ENCODE results near the gene FXYD4.

DNA sequence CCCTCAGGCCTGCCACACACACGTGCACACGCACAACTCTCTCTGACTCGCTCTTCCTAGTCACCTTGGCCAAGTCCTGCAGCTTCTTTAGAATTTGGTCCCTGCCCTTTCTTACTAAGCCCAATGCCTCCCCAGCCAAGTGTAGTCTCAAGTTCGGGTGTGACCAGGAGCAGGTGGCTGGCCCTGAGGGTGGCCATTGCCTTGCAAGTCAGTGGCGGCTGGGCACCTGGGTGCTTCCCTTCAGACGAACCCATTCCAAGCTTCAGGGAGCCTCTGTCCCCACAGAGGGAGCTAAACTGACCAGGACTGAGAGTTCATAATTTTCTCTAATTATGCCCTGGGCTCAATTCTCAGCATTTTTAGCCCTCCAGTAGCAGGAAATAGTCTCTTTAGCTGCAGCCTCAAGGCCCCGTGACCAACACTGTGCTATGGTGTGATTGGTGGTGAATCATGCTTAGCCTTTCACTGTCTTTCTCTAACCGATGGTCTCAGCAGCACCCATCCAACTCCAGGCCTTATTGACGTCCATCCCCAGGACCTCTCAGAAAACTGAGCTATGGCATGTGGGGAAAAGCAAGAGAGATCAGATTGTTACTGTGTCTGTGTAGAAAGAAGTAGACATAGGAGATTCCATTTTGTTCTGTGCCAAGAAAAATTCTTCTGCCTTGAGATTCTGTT is 34.7 kb upstream of the FXYD4 start:
- TF ChIP-seq, protein P1, sequence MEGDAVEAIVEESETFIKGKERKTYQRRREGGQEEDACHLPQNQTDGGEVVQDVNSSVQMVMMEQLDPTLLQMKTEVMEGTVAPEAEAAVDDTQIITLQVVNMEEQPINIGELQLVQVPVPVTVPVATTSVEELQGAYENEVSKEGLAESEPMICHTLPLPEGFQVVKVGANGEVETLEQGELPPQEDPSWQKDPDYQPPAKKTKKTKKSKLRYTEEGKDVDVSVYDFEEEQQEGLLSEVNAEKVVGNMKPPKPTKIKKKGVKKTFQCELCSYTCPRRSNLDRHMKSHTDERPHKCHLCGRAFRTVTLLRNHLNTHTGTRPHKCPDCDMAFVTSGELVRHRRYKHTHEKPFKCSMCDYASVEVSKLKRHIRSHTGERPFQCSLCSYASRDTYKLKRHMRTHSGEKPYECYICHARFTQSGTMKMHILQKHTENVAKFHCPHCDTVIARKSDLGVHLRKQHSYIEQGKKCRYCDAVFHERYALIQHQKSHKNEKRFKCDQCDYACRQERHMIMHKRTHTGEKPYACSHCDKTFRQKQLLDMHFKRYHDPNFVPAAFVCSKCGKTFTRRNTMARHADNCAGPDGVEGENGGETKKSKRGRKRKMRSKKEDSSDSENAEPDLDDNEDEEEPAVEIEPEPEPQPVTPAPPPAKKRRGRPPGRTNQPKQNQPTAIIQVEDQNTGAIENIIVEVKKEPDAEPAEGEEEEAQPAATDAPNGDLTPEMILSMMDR (IDR thresholded peaks at IDR 0.05; ENCODE audit: insufficient read depth, low read length), result no peak
- TF ChIP-seq, protein P2, sequence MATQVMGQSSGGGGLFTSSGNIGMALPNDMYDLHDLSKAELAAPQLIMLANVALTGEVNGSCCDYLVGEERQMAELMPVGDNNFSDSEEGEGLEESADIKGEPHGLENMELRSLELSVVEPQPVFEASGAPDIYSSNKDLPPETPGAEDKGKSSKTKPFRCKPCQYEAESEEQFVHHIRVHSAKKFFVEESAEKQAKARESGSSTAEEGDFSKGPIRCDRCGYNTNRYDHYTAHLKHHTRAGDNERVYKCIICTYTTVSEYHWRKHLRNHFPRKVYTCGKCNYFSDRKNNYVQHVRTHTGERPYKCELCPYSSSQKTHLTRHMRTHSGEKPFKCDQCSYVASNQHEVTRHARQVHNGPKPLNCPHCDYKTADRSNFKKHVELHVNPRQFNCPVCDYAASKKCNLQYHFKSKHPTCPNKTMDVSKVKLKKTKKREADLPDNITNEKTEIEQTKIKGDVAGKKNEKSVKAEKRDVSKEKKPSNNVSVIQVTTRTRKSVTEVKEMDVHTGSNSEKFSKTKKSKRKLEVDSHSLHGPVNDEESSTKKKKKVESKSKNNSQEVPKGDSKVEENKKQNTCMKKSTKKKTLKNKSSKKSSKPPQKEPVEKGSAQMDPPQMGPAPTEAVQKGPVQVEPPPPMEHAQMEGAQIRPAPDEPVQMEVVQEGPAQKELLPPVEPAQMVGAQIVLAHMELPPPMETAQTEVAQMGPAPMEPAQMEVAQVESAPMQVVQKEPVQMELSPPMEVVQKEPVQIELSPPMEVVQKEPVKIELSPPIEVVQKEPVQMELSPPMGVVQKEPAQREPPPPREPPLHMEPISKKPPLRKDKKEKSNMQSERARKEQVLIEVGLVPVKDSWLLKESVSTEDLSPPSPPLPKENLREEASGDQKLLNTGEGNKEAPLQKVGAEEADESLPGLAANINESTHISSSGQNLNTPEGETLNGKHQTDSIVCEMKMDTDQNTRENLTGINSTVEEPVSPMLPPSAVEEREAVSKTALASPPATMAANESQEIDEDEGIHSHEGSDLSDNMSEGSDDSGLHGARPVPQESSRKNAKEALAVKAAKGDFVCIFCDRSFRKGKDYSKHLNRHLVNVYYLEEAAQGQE (IDR thresholded peaks at IDR 0.05; ENCODE audit: insufficient replicate concordance, low read depth), result no peak
- no peak for TF ChIP-seq GABPA (IDR thresholded peaks at IDR 0.05; ENCODE audit: low read depth)
- TF ChIP-seq POLR2AphosphoS5 (IDR thresholded peaks at IDR 0.05; ENCODE audit: low read depth), result no peak
